ENCODE results near the gene CDH8.

DNA sequence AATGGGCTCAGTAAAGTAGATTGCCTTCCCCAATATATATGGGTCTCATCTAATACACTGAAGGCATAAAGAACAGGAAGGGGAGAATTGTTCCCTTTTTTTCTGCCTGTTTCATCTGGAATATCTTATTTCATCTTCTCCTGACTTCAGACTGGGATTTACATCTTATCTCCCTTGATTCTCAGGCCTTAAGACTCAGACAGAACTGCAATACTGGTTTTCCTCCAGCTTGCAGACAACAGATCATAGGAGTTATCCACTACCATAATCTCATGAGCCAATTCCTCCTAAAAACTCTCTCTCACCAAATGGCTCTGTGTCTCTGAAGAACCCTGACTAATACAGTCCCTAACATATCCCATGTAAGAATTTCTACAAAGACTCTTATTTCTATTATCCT, 390.7 kb downstream of the CDH8 start:
- TF ChIP-seq, protein P1, sequence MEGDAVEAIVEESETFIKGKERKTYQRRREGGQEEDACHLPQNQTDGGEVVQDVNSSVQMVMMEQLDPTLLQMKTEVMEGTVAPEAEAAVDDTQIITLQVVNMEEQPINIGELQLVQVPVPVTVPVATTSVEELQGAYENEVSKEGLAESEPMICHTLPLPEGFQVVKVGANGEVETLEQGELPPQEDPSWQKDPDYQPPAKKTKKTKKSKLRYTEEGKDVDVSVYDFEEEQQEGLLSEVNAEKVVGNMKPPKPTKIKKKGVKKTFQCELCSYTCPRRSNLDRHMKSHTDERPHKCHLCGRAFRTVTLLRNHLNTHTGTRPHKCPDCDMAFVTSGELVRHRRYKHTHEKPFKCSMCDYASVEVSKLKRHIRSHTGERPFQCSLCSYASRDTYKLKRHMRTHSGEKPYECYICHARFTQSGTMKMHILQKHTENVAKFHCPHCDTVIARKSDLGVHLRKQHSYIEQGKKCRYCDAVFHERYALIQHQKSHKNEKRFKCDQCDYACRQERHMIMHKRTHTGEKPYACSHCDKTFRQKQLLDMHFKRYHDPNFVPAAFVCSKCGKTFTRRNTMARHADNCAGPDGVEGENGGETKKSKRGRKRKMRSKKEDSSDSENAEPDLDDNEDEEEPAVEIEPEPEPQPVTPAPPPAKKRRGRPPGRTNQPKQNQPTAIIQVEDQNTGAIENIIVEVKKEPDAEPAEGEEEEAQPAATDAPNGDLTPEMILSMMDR (IDR thresholded peaks at IDR 0.05), result no peak
- TF ChIP-seq EP300 (IDR thresholded peaks at IDR 0.05) (no peak), POLR2A (IDR thresholded peaks at IDR 0.05) (no peak)
